HFF-Myc (cell line): Measurements from ENCODE around the gene TARDBP.
"Not testable (repeated sequence)": the region's sequence is repeated elsewhere in the genome, so short reads cannot be mapped to it uniquely, and the experiment has no call there.

ENCODE experiments used
- DNase-seq: peaks from one replicate; pipeline ENCODE4 v3.0.0-alpha.2; 2011; ENCODE audit warnings: low read depth; ENCODE audit errors: extremely low read depth
- H3K4me3 ChIP-seq: replicated peaks from 2 replicates; pipeline ENCODE4 v1.5.1; 2011; ENCODE audit warnings: low read depth, mild to moderate bottlenecking, control low read depth, low read length
- CTCF ChIP-seq: IDR thresholded peaks from 2 replicates; pipeline ENCODE4 v1.5.1; 2012; ENCODE audit warnings: mild to moderate bottlenecking, low read depth, low read length, control low read depth; ENCODE audit errors: missing control alignments

The TARDBP gene

GRCh38 chr1:11059155-11059967, 46.9 kb downstream of the TARDBP start:
- TF ChIP-seq CTCF: no peak
- no peak for DNase-seq
- H3K4me3 ChIP-seq: peak overlapping the region; percentile 99

- H3K4me3 ChIP-seq: peak within 1 kb of the TSS; percentile 99
- TF ChIP-seq CTCF: no peak
- no peak for DNase-seq
These were observed 47.7 kb downstream of the TARDBP start, which contains the start of gene SRM for GRCh38 chr1:11059968-11060830. TSS of gene SRM (minus strand) at chr1:11060018. CDS start at chr1:11059943, 75 bp downstream.

GRCh38 chr1:11061652-11062365, 49.4 kb downstream of the TARDBP start:
- no peak for DNase-seq
- no peak for TF ChIP-seq CTCF
- H3K4me3 ChIP-seq: no peak overlapping the region

- DNase-seq: no peak
- no peak overlapping the region for H3K4me3 ChIP-seq
- no peak for TF ChIP-seq CTCF
These were observed 50.5 kb downstream of the TARDBP start for GRCh38 chr1:11062965-11063401.

GRCh38 chr1:11063937-11064537, 51.6 kb downstream of the TARDBP start:
- not testable (repeated sequence) for DNase-seq

GRCh38 chr1:11064942-11065341, 52.5 kb downstream of the TARDBP start:
- DNase-seq: no peak
- TF ChIP-seq CTCF: no peak
- no peak overlapping the region for H3K4me3 ChIP-seq

More at GRCh38 chr1:11063937-11064537, 51.6 kb downstream of the TARDBP start:
- not testable (repeated sequence) for H3K4me3 ChIP-seq
